ENCODE measurements around the gene ZBP1.

The ZBP1 gene

GRCh38 chr20:57586370-57586793, 33.8 kb downstream of the ZBP1 start:
- DNase-seq (ENCODE audit: low read depth, low spot score): peak; percentile 30

- no peak for DNase-seq (ENCODE audit: low read depth, low spot score)
Observed at GRCh38 chr20:57585466-57586213, 34.6 kb downstream of the ZBP1 start.

DNA sequence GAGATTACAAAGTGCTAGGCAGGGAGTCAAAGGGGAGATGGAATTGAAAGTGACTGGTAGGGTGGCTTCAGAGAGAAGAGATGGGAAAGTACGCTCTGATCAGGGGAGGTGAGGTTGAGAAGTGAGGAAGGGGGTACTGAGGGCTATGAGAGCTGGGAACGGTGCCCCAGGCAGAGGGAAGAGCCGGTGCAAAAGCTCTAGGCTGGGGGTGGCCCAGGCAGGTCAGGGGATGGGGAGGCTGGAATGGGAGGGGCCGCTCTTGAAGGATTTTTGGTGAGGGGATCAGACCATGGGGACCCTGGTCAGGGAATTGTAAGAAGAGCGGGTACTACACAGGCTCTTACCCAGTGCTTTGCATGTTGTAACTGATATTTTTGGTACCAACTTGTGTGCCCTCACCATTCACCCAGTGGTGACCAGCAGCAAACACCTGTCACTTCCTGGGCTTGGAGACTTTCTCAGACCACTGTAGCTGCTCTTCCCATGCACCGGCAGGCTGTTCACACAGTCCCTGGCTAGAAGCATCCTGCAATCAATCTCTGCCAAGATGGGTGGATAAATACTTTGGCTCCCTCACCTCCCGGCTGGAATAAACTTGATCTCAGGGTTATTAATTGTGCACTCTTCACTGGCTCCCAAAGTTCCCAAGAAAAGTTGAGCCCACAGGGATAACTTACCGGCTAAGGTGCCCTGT, 35.3 kb downstream of the ZBP1 start:
- no peak for DNase-seq (ENCODE audit: low read depth, low spot score)

DNA sequence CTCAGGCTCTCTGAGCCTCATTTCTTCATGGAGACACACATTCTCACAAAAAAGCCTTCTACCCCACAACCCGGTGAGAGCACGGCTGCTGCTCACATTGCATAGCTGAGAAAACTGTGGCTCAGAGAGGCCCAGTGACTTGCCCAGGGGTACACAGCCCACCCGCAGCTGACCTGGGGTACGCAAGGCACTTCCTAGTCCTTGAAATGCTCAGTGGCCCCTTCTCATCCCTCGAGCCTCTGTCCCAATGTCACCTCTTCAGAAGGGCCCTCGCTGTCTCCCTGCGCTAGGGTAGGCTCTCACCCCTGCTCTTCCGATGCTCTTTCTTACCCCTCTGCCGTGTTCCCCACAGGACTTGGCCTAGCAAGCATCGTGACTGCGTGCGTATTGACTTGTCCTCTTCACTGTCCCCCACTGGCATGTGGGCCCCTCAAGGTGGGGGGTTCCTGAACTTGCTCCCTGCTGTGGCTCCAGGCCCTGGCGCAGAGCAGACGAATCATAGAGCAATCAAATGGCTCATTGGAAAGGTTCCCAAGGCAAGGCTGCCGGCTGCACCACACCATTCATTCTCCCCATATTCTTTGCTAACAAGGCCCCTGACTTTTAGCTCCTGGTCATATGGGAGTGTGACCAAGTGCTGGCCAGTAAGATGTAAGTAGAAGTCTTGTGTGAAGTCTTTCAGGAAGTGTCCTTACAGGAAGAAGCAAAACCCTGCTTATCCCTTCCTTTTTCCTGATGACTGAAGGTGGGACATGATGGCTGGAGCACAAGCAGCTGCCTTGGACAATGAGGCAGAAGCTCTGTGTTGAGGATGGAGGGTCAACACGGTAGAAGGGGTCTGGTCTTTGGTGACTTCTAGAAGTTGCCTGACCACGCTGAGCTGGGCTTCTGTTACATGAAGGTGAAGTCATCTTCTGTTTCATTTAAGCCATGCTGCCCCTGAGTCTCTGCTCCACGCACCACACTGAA, 36.7 kb downstream of the ZBP1 start:
- DNase-seq (ENCODE audit: low read depth, low spot score): no peak

GRCh38 chr20:57582432-57583288, 37.6 kb downstream of the ZBP1 start:
- peak; percentile 91 for DNase-seq (ENCODE audit: low read depth, low spot score)

GRCh38 chr20:57582029-57582378, 38.2 kb downstream of the ZBP1 start:
- DNase-seq (ENCODE audit: low read depth, low spot score): no peak

DNA sequence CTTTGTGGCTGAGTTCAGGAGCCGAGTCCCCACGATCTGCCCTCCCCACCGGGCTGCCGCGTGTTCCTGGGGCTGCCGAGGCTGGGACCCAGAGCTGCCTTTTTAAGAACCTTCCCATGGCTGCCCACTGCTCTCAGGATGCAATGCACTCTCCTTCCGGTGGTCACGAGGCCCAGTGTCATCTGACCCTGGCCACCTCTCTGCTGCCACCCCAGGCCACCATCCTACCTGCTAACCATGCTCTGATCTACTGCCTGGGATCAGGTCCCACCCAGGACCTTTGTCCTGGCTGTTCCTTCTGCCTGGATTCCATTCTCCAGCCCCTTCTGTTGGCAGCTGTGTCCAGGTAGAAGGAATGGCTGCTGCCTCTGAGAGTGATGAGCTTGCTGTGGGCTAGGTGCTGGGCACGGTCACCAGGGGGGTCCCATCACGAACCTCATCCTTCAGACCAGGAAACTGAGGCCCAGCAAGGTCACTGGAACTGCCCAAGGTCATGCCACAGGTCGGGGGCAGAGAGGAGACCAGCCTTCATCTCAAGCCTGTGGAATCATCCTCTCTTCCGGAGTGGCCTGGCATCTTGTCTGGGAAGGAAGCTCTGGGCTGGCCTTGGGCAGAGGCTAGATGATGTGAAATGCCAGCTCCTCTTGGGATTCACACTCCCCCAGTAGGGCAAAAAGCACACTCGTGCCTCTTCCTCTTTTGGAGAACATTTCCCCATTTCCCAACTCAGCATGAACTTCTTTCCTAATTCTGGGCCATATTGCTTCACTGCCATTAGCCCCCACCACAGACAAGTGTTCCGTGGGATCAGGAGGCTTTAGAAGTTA, 38.8 kb downstream of the ZBP1 start:
- no peak for DNase-seq (ENCODE audit: low read depth, low spot score)

- no peak for DNase-seq (ENCODE audit: low read depth, low spot score)
Observed at GRCh38 chr20:57580478-57581201, 39.6 kb downstream of the ZBP1 start.

- peak; percentile 22 for DNase-seq (ENCODE audit: low read depth, low spot score)
Observed at GRCh38 chr20:57579898-57580447, 40.3 kb downstream of the ZBP1 start.

- DNase-seq (ENCODE audit: low read depth, low spot score): no peak
Observed at GRCh38 chr20:57579331-57579897, 40.8 kb downstream of the ZBP1 start.

DNA sequence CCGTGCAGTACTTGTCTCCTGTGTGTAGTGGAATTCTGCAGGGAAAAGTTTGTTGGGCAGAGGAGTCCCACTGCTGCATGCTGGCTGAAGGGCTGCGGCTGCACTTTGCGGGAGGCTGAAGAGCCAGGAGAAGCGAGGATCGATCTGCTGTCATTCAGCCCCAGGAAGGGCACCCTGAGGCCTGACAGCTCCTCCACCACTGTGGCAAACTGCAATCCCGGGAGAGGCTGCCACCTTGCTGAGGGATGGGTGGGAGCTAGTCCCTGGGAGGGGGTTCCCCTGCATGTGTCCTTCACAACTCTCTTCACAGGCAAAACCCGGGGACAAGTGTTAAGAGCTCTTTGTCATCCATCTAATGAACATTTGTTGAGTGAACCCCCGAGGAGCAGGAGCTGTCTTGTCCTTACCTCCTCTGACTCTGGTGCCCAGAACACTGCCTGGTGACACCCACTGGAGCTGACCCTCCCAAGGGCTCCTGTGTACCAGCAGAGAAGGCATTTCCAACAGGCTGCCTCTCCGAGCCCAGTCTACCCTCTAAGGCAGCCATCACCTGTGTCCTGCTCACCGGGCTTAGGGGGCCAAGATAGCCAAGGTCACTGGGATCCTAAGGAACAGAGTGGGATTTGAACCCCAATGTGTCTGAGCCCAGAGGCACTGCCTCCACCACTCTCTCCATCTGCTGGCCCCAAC, 41.6 kb downstream of the ZBP1 start:
- no peak for DNase-seq (ENCODE audit: low read depth, low spot score)

DNA sequence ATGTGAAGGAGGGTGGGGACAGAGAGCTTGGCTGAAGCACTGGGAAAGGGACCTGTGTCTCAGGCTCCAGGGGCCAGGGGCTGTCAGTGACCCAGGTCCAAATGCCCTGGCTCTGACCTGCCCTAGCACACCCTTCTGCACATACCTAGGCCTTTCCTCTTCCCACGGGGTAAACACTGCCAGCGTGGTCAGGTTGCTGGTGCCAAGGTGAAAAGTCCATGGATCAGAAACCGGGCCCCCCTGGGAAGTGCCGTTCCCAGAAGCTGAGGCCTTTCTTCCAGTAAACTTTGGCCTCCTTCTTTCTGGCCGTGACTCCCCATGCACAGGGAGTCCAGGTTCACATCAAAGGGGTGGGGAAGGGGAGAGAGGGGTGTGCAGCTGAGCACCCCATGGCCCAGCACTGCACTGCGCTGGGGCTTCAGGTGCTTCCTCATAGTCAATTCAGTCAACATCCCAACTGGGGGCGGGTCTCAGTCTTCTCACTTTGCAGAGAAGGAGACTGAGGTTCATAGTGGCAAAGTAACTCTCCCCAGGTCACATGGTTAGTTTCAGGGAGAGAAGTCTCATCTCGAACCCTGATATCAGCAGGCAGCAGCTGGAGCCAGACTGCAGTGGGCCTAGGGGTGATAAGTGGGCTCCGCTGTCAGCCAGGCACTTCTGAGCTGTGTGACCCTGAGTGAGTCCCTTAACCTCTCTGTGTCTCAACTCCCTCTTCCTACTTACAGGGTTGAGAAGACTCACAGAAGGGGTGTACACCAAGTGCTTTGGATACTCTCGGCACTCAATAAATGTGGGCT, 42.3 kb downstream of the ZBP1 start:
- DNase-seq (ENCODE audit: low read depth, low spot score): no peak

GRCh38 chr20:57576617-57577550, 43.3 kb downstream of the ZBP1 start:
- no peak for DNase-seq (ENCODE audit: low read depth, low spot score)

DNA sequence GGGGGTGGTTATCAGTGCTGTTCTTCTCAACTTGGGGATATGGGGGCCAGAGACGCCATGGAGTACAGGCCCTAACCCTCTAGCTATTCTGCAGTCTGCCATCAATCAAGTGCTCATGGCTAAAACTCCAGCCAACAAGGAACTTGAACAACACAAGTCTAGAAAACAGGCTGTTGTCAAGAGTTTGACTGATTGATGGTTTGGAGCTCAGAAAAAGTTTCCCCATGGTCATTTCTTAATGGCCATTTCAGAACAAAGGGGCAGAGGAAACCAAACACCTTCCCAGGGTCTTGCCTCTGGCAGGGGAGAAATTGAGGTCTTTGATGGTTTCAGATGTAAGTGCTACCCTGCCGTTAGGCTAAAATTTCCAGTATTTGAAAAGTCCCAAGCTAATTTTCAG, 44.2 kb downstream of the ZBP1 start:
- no peak for DNase-seq (ENCODE audit: low read depth, low spot score)

- no peak for DNase-seq (ENCODE audit: low read depth, low spot score)
Observed at GRCh38 chr20:57574954-57575353, 45.3 kb downstream of the ZBP1 start.

GRCh38 chr20:57573894-57574293, 46.3 kb downstream of the ZBP1 start:
- no peak for DNase-seq (ENCODE audit: low read depth, low spot score)
